GM12801 (cell line): ENCODE data around the gene ATP1A4.

Experiments
- CTCF ChIP-seq: IDR thresholded peaks from one replicate; pipeline ENCODE4 v1.5.1; 2011; ENCODE audit warnings: control low read depth; ENCODE audit not compliant: insufficient read length; ENCODE audit errors: extremely low read depth

The ATP1A4 gene

GRCh38 chr1:160208557-160209320 is 57.3 kb downstream of the ATP1A4 start:
- TF ChIP-seq CTCF: no peak

GRCh38 chr1:160209321-160210046 is 58.1 kb downstream of the ATP1A4 start:
- no peak for TF ChIP-seq CTCF

- no peak for TF ChIP-seq CTCF
Measured at GRCh38 chr1:160210561-160210960, 59.2 kb downstream of the ATP1A4 start.

GRCh38 chr1:160211046-160211790 is 59.8 kb downstream of the ATP1A4 start:
- TF ChIP-seq CTCF: no peak

GRCh38 chr1:160214481-160215140 is 63.2 kb downstream of the ATP1A4 start:
- no peak for TF ChIP-seq CTCF

- TF ChIP-seq CTCF: no peak
Measured at GRCh38 chr1:160216301-160216700, 64.9 kb downstream of the ATP1A4 start.
